IgD-negative memory B cell (primary cell): ENCODE results near the gene THSD4. TPM values are rescaled to one million over a fixed set of nuclear protein-coding genes. Genes with fewer than 3 reads are reported as not detected.

Source experiments
- H3K27ac Mint-ChIP-seq, 3 donors: one replicate each; pipeline ENCODE4 v1.8.0; 2020 to 2022; ENCODE audit warnings: mild to moderate bottlenecking in 3 of 3, mixed read lengths in 3 of 3, moderate library complexity in 1 of 3
- H3K27me3 Mint-ChIP-seq: one replicate; pipeline ENCODE4 v1.8.0; 2021; ENCODE audit warnings: mixed read lengths
- H3K36me3 Mint-ChIP-seq: one replicate; pipeline ENCODE4 v1.8.0; 2020; ENCODE audit warnings: mild to moderate bottlenecking, mixed read lengths
- H3K4me1 Mint-ChIP-seq, 3 donors: one replicate each; pipeline ENCODE4 v1.8.0; 2020 to 2022; ENCODE audit warnings: mixed read lengths in 3 of 3, mild to moderate bottlenecking in 1 of 3
- H3K4me3 Mint-ChIP-seq, 4 donors: one replicate each; pipeline ENCODE4 v1.8.0; 2020 to 2022; ENCODE audit warnings: mild to moderate bottlenecking in 4 of 4, mixed read lengths in 4 of 4, moderate library complexity in 3 of 4
- H3K9me3 Mint-ChIP-seq, 3 donors: one replicate each; pipeline ENCODE4 v1.8.0; 2020 to 2021; ENCODE audit warnings: mixed read lengths in 3 of 3, mild to moderate bottlenecking in 1 of 3
- polyA plus RNA-seq: library from polyadenylated mRNA; unstranded; fragments of 300-500 nt; fragmentation: Illumina TruSeq; gene quantifications from one replicate; pipeline ENCODE4 v1.2.3, GENCODE V29; 2021

Gene THSD4
- polyA plus RNA-seq, 1 donor from 2014 or later, result not detected

DNA sequence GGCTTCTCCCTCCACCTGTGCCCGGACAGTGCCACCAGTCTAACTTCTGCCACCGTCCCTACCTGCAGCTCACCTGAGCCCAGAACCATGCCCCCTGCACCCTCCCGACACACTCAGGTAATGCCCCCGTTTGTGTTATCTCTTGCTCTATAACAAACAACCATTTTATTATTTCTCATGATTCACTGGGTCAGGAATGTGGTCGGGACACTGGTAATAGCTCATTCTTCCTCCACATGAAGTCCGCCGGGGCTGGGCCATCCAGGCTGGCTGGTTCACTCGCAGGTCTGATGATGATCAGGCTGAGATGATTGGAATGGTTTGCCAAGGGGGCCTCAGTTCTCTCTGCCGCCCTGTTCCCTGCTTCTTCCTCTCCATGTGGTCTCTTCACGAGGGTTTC is 674.8 kb downstream of the THSD4 start:
- Mint-ChIP-seq H3K9me3 (no peaks in the 10 kb centered on the region), H3K36me3 (no peaks in the 10 kb centered on the region), H3K27me3 (peaks cover 9% of the 10 kb centered on the region)

GRCh38 chr15:71791975-71792374 is 676.7 kb downstream of the THSD4 start:
- Mint-ChIP-seq H3K4me3 (no peak overlapping the region), H3K27ac (no peak overlapping the region), H3K4me1 (no peaks in the 10 kb centered on the region), H3K9me3 (no peaks in the 10 kb centered on the region), H3K36me3 (no peaks in the 10 kb centered on the region), H3K27me3 (peaks cover 6% of the 10 kb centered on the region)

More for the DNA sequence above, 674.8 kb downstream of the THSD4 start:
- Mint-ChIP-seq H3K4me1 (peaks cover 0 to under 1% (median 0%) of the 10 kb centered on the region in 3 donors), H3K27ac (no peak overlapping the region), H3K4me3 (no peak overlapping the region)

- no peaks in the 10 kb centered on the region for H3K36me3 Mint-ChIP-seq
- H3K27ac Mint-ChIP-seq, result no peak overlapping the region
- H3K4me3 Mint-ChIP-seq, result no peak overlapping the region
- peaks cover 4% of the 10 kb centered on the region for H3K27me3 Mint-ChIP-seq
- no peaks in the 10 kb centered on the region for H3K9me3 Mint-ChIP-seq
- H3K4me1 Mint-ChIP-seq, result no peaks in the 10 kb centered on the region
Observed at GRCh38 chr15:71792521-71792920, 677.2 kb downstream of the THSD4 start.

- Mint-ChIP-seq H3K27ac (no peak overlapping the region), H3K4me3 (no peak overlapping the region), H3K9me3 (no peaks in the 10 kb centered on the region)
Observed at GRCh38 chr15:71798641-71799040, 683.4 kb downstream of the THSD4 start.

GRCh38 chr15:71800190-71800589 is 684.9 kb downstream of the THSD4 start:
- no peaks in the 10 kb centered on the region for H3K9me3 Mint-ChIP-seq
- H3K36me3 Mint-ChIP-seq, result no peaks in the 10 kb centered on the region
- no peaks in the 10 kb centered on the region for H3K4me1 Mint-ChIP-seq
- H3K4me3 Mint-ChIP-seq, result no peak overlapping the region
- H3K27me3 Mint-ChIP-seq, result peaks cover 10% of the 10 kb centered on the region
- peak overlapping the region in 1 of 3 donors; percentile 80 for H3K27ac Mint-ChIP-seq

More at GRCh38 chr15:71798641-71799040, 683.4 kb downstream of the THSD4 start:
- Mint-ChIP-seq H3K4me1 (no peaks in the 10 kb centered on the region), H3K36me3 (no peaks in the 10 kb centered on the region), H3K27me3 (peaks cover 10% of the 10 kb centered on the region)

DNA sequence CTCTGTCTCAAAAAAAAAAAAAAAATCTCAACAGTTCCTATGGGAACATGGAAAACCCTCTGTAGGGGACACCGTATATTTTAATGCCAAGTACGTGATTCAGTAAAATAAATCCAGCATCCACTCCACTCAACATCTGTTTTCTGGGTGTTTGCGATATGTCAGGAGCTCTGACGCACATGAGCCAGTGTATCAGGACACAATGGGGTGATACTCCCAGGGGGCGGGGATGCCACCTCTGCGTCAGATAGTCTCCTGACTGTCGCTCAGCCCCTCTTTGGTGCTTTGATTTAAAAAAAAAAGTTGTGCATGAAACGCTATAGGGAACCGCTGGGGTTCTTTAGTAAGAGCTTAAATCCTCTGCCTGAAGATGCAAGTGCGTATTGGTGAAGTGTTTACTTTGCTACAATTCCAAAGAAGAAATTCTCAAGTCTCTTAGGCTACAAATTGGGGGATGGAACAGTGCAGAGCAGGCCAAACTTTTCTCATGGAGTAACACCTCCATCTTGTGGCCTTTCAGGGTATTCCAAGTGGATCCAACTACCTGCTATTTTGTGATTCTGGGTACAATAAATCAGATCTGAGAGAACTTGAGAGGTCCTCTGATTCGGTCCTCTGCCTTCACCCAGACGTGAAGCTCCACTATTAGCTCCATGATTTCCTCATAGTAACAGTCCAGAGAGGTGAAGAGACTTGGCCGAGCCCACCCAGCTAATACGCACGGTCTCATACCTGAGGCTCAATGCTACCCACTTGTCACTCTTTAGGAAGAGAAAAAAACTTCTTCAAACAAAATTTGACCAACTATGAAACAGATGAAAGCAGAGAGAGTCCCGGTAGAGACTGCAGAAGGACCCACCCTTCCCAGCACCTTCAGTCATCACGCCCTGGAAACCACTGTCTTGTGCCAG is 685.8 kb downstream of the THSD4 start:
- no peak overlapping the region for H3K4me3 Mint-ChIP-seq
- peaks cover 12% of the 10 kb centered on the region for H3K27me3 Mint-ChIP-seq
- H3K9me3 Mint-ChIP-seq, result no peaks in the 10 kb centered on the region
- H3K36me3 Mint-ChIP-seq, result no peaks in the 10 kb centered on the region
- H3K4me1 Mint-ChIP-seq, result no peaks in the 10 kb centered on the region
- no peak overlapping the region for H3K27ac Mint-ChIP-seq

GRCh38 chr15:71801935-71802655 is 686.8 kb downstream of the THSD4 start:
- H3K4me3 Mint-ChIP-seq, result no peak overlapping the region
- no peak overlapping the region for H3K27ac Mint-ChIP-seq
- no peaks in the 10 kb centered on the region for H3K36me3 Mint-ChIP-seq
- peaks cover 12% of the 10 kb centered on the region for H3K27me3 Mint-ChIP-seq
- H3K4me1 Mint-ChIP-seq, result no peaks in the 10 kb centered on the region
- no peaks in the 10 kb centered on the region for H3K9me3 Mint-ChIP-seq

DNA sequence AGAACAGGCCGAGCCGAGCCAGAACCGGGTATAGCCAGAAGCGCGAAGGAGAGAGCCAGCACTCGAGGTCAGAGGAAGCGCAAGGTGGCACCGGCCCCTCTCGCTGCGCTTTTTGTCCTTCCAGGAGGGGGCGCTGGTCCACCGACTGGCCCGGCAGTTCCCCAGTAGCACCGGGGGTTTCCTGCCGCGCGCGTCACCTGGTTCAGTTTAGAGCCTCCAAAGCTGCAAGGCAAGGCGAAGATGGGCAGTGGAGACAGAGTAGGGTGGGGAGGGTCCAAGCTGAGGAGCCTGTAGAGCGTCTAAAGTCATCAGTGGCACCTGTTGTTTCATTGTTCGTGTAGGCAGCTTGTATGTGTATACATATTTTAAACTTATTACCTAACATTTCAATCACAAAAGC is 687.5 kb downstream of the THSD4 start:
- Mint-ChIP-seq H3K27me3 (peaks cover 12% of the 10 kb centered on the region), H3K27ac (peak overlapping the region in 1 of 3 donors; percentile 43), H3K9me3 (no peaks in the 10 kb centered on the region), H3K4me1 (no peaks in the 10 kb centered on the region), H3K36me3 (no peaks in the 10 kb centered on the region), H3K4me3 (no peak overlapping the region)

DNA sequence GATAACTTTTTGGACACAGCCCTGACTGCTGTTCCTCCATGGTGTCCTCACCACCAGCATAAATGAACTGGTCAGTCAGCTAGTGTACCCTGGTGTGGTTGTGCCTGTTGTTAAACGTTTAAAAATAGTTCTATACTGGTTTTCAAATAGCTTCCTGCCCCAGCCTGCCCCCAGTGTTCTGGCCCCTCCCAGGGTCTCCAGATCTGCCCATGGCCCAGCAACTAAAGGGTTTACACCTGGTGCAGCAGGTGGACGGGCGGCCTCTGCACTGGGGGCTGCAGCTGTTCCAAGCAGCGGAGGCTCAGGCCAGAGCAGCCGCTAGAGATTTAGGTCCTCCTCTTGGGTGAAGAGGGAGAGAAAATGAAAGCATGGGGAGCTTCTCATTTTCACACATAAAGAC is 689.0 kb downstream of the THSD4 start:
- no peaks in the 10 kb centered on the region for H3K36me3 Mint-ChIP-seq
- no peak overlapping the region for H3K4me3 Mint-ChIP-seq
- H3K27me3 Mint-ChIP-seq, result peaks cover 10% of the 10 kb centered on the region
- H3K4me1 Mint-ChIP-seq, result no peaks in the 10 kb centered on the region
- no peaks in the 10 kb centered on the region for H3K9me3 Mint-ChIP-seq
- H3K27ac Mint-ChIP-seq, result peak overlapping the region in 1 of 3 donors; percentile 57

GRCh38 chr15:71804695-71805470 is 689.6 kb downstream of the THSD4 start:
- Mint-ChIP-seq H3K36me3 (no peaks in the 10 kb centered on the region), H3K27ac (peak overlapping the region in 1 of 3 donors; percentile 57), H3K9me3 (no peaks in the 10 kb centered on the region), H3K27me3 (peaks cover 10% of the 10 kb centered on the region), H3K4me3 (peak overlapping the region in 1 of 4 donors; percentile 47), H3K4me1 (no peaks in the 10 kb centered on the region)

GRCh38 chr15:71806452-71806931 is 691.2 kb downstream of the THSD4 start:
- Mint-ChIP-seq H3K27me3 (peaks cover 2% of the 10 kb centered on the region), H3K9me3 (no peaks in the 10 kb centered on the region), H3K4me1 (no peaks in the 10 kb centered on the region), H3K27ac (no peak overlapping the region), H3K4me3 (no peak overlapping the region), H3K36me3 (no peaks in the 10 kb centered on the region)

- Mint-ChIP-seq H3K36me3 (no peaks in the 10 kb centered on the region), H3K4me1 (no peaks in the 10 kb centered on the region), H3K9me3 (no peaks in the 10 kb centered on the region), H3K4me3 (no peak overlapping the region), H3K27ac (no peak overlapping the region), H3K27me3 (peaks cover 2% of the 10 kb centered on the region)
Observed at GRCh38 chr15:71807125-71807629, 691.9 kb downstream of the THSD4 start.

DNA sequence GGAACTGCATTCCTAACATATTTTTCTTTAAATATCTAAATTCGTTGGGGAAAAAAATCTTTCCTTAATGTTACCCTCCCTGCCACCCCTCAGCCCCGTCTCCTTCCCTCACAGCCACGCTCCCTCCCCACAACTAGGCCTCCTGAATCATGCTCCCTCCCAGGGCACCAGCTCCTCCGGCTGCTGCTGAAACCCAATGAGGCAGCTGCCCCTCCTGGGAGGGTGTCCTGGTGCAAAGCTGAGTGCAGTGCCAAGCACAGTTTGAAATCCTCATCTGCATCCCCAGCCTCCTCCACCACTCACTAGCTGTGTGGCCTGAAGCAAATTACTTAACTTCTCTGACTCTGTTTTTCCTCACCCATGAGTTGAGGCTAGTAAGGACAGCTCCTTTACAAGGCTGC is 692.4 kb downstream of the THSD4 start:
- H3K9me3 Mint-ChIP-seq, result no peaks in the 10 kb centered on the region
- no peaks in the 10 kb centered on the region for H3K36me3 Mint-ChIP-seq
- no peak overlapping the region for H3K4me3 Mint-ChIP-seq
- no peak overlapping the region for H3K27ac Mint-ChIP-seq
- H3K4me1 Mint-ChIP-seq, result no peaks in the 10 kb centered on the region
- H3K27me3 Mint-ChIP-seq, result peaks cover 2% of the 10 kb centered on the region

- H3K4me3 Mint-ChIP-seq, result no peak overlapping the region
- no peak overlapping the region for H3K27ac Mint-ChIP-seq
- peaks cover 2% of the 10 kb centered on the region for H3K27me3 Mint-ChIP-seq
- no peaks in the 10 kb centered on the region for H3K4me1 Mint-ChIP-seq
- H3K36me3 Mint-ChIP-seq, result no peaks in the 10 kb centered on the region
- H3K9me3 Mint-ChIP-seq, result no peaks in the 10 kb centered on the region
Observed at GRCh38 chr15:71808311-71809020, 693.2 kb downstream of the THSD4 start.
